Stimulated activated naive CD8-positive, alpha-beta T cell treated with anti-CD3 and anti-CD28 coated beads, Interleukin-15, amount 100 ng/mL, for 72 hours (primary cell): ENCODE results near the gene PHIP.

Experiments
- ATAC-seq: fragments of 150-1000 bp; cut with Tn5 transposase; 2 replicates; pipeline ENCODE4 v1.10.0; 2021; ENCODE audit warnings: mild to moderate bottlenecking, moderate library complexity
- DNase-seq, 2 donors: peaks; one replicate each; pipeline ENCODE4 v3.0.0; 2021 to 2022
- H3K27ac Mint-ChIP-seq, 2 donors: one replicate each; pipeline ENCODE4 v1.8.0; 2022; ENCODE audit warnings: mild to moderate bottlenecking in 2 of 2, mixed read lengths in 2 of 2, moderate library complexity in 2 of 2
- H3K27me3 Mint-ChIP-seq: one replicate; pipeline ENCODE4 v1.8.0; 2022; ENCODE audit warnings: mixed read lengths
- H3K4me1 Mint-ChIP-seq: one replicate; pipeline ENCODE4 v1.8.0; 2022; ENCODE audit warnings: mild to moderate bottlenecking, mixed read lengths
- H3K4me3 Mint-ChIP-seq, 2 donors: one replicate each; pipeline ENCODE4 v1.8.0; 2022; ENCODE audit warnings: mild to moderate bottlenecking in 2 of 2, mixed read lengths in 2 of 2, moderate library complexity in 1 of 2
- H3K9me3 Mint-ChIP-seq, 2 donors: one replicate each; pipeline ENCODE4 v1.8.0; 2022; ENCODE audit warnings: mixed read lengths in 2 of 2

Gene PHIP

DNA sequence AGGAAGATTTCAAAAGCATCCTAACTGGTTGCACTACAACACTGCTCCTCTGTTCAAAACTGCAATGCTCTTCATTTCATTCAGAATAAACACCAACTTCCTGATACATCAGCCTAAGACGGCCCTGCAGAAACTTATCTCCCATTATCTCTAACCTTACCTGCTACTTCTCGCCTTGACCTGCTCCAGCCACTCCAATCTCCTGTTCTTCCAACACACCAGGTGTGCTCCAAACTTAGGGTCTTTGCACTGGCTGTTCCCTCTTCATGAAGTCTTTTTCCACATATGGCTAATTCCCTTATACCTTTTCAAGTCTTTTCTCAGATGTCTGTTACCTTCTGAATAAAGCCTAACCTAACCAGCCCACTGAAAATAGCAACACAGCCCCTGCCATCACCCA, 32.1 kb downstream of the PHIP start:
- DNase-seq (no peak), ATAC-seq (no peak)
- Mint-ChIP-seq H3K9me3 (no peaks in the 10 kb centered on the region), H3K4me1 (peaks cover 26% of the 10 kb centered on the region), H3K27me3 (no peaks in the 10 kb centered on the region), H3K27ac (no peak overlapping the region), H3K4me3 (no peak overlapping the region)

DNA sequence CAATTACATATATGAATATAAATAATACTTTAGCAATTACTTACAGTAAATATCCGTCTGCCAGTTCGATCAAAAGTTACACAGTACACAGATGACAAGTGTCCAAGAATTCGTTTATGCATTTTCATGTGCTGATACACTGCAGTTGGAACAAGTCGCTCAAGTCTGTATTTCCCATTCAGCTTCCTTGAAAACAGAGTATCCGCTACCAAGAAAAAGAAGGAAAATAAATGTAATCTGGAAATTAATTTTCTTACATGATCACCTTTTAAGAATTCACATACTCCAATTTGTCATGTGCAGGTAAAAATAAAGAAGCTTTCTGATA, 35.3 kb downstream of the PHIP start:
- H3K4me3 Mint-ChIP-seq: no peak overlapping the region
- DNase-seq (no peak), ATAC-seq (no peak)
- H3K4me1 Mint-ChIP-seq: peaks cover 43% of the 10 kb centered on the region
- H3K27ac Mint-ChIP-seq: peak overlapping the region in 1 of 2 donors; percentile 61
- H3K27me3 Mint-ChIP-seq: no peaks in the 10 kb centered on the region
- peaks cover 0 to 3% of the 10 kb centered on the region in 2 donors for H3K9me3 Mint-ChIP-seq

DNA sequence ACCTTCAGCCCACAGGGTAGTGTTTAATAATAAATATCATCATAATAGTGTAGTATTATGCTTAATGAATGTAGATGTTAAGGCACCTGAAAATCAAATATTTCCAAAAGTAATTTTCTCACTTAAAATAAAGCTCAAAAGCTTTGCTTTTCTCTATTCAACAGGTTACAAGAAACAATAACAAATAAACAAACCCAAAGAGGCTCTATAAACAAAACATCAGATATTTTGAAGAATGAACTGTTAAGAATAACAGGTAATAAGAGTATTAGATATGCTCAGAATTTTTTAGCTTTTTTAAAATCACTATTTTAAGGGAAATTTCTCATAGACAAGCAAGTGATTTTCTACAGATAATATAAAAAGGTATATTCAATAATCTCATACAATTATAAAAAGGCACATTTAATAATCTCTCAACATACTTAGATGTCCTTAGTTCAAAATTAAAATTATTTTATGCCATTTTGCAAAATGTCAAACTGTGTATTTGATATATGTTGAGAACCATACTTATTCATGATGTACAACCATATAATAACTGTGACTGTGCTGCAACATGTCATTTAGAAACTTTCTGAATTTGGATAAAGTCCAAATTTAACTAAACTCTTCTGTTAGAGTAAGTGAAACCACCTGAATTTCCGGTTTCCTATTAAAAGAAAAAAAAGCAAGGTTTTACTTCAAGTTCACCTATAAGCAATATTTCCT, 35.8 kb downstream of the PHIP start:
- Mint-ChIP-seq H3K27me3 (no peaks in the 10 kb centered on the region), H3K27ac (no peak overlapping the region), H3K9me3 (peaks cover 0 to 3% of the 10 kb centered on the region in 2 donors), H3K4me1 (peaks cover 41% of the 10 kb centered on the region), H3K4me3 (no peak overlapping the region)
- DNase-seq (no peak), ATAC-seq (peak; percentile 61)

DNA sequence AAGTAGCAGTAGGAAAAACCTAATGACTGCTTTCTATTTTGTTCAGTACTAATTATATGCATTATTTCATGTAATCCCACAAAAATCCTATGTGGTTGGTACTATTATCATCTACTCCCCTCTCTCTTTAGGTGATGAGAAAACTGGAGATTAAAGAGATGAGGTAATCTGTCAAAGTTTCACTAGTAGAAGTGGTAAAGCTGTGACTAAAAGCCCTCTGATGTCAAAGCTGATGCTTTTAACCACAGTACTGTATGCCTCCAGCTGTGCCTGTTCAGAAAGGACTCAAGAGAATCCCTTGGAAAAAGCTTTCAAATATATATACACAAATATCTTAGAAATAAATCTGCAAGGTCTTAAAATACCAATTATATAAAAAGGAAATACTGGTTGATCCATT, 38.0 kb downstream of the PHIP start:
- Mint-ChIP-seq H3K4me1 (peaks cover 43% of the 10 kb centered on the region), H3K4me3 (no peak overlapping the region), H3K9me3 (peaks cover 0 to 10% of the 10 kb centered on the region in 2 donors), H3K27ac (no peak overlapping the region), H3K27me3 (no peaks in the 10 kb centered on the region)
- DNase-seq: peak in 1 of 2 donors; percentile 10
- peak; percentile 99 for ATAC-seq

DNA sequence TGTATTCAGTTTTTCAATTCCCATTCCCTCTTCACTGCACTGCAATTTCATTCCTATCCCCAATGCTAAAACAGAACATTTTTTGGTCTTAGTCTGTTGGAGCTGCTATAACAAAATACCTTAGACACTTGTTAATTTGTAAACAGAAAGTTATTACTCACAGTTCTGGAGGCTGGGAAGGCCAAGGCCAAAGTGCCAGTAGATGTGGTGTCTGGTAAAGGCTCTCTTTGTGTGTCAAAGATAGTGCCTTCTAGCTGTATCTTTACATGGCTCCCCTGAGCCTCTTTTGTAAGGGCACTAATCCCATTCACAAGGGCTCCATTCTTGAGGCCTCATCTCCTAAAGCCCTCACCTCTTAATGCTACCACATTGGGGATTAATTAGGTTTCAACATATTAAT, 40.0 kb downstream of the PHIP start:
- no peaks in the 10 kb centered on the region for H3K27me3 Mint-ChIP-seq
- H3K4me3 Mint-ChIP-seq: no peak overlapping the region
- DNase-seq (no peak), ATAC-seq (no peak)
- H3K9me3 Mint-ChIP-seq: peaks cover 0 to 14% of the 10 kb centered on the region in 2 donors
- H3K27ac Mint-ChIP-seq: no peak overlapping the region
- H3K4me1 Mint-ChIP-seq: peaks cover 54% of the 10 kb centered on the region

DNA sequence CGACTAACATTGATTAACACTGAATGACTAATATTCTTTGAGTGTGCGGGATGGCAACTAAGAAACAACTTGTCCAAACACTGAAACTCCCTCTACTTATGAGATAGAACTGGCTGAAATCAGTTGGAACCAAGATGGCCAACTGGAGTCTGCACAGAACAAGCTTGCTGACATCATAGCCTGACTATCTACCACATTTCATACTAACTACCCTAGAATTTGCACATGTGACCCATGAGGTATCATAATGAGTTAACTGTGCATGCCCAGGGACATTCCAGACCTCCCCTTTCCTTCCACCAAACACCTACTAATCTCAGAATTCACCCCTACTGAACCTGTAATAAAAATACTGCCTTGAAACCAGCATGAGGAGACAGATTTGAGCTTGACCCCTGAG, 43.2 kb downstream of the PHIP start:
- Mint-ChIP-seq H3K27ac (peak overlapping the region in 1 of 2 donors; percentile 64), H3K4me3 (peak overlapping the region in 1 of 2 donors; percentile 25), H3K9me3 (peaks cover 0 to 14% of the 10 kb centered on the region in 2 donors), H3K27me3 (no peaks in the 10 kb centered on the region), H3K4me1 (peaks cover 55% of the 10 kb centered on the region)
- ATAC-seq (peak; percentile 100), DNase-seq (peak; percentile 2 to 44)

DNA sequence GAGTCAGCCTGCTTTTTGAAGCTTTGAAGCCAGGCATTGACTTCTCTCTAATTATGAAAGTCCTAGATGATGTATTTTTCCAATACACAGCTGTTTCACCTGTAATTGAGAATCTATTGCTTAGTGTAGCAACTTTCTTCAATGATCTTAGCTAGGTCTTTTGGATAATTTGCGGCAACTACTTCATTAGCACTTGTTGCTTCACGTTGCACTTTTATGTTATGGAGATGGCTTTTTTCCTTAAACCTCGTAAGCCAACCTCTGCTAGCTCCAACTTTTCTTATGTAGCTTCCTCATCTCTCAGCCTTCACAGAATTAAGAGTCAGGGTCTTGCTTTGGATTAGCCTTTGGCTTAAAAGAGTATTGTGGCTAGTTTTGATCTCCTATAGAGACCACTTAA, 44.8 kb downstream of the PHIP start:
- DNase-seq (no peak), ATAC-seq (no peak)
- no peaks in the 10 kb centered on the region for H3K27me3 Mint-ChIP-seq
- no peak overlapping the region for H3K4me3 Mint-ChIP-seq
- H3K27ac Mint-ChIP-seq: no peak overlapping the region
- H3K9me3 Mint-ChIP-seq: peaks cover 0 to 11% of the 10 kb centered on the region in 2 donors
- peaks cover 52% of the 10 kb centered on the region for H3K4me1 Mint-ChIP-seq

DNA sequence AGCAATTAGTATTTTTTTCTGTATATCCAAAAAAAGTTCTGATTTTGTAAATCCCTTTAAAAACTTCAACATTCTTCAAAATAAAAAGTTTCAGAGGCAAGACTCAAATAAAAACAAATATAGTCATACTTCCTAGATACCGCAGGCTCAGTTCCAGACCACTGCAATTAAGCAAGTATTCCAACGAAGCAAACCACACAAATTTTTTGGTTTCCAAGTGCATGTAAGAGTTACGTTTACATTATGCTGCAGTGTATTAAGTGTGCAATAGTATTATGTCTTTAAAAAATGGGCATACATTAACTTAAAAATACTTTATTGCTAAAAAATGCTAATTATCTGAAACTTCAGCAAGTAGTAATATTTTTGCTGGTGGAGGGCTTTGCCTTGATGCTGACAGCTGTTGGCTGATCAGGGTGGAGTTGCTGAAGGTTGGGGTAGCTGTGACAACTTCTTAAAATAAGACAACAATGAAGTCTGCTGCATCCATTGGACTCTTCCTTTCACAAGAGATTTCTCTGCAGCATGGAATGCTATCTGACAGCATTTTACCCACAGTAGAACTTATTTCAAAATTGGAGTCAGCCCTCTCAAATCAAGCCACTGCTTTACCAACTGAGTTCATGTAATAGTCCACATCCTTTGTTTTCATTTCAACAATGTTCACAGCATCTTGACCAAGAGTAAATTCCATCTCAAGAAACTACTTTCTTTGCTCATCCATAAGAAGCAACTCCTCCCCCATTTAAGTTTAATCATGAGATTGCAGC, 46.0 kb downstream of the PHIP start:
- H3K27me3 Mint-ChIP-seq: no peaks in the 10 kb centered on the region
- H3K4me3 Mint-ChIP-seq: no peak overlapping the region
- no peak overlapping the region for H3K27ac Mint-ChIP-seq
- peaks cover 51% of the 10 kb centered on the region for H3K4me1 Mint-ChIP-seq
- DNase-seq (no peak), ATAC-seq (no peak)
- H3K9me3 Mint-ChIP-seq: peaks cover 0 to 11% of the 10 kb centered on the region in 2 donors

DNA sequence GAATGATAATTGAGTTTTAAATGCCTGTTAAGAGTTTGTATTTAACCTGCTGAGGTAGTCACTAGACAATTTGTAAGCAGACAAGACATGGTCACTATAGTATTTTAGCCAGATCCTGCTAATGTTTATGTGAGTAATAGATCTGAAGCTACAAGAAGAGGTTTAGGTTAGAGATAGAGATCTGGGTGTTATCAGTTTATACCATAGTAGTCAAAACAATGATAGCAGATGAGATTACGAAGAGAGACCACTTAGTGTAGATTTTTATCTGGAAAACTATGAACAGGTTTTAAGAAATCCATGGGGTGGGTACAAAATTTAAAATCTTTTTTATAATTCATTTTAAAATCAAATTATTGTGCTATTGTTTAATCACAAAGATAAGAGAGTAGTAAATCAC, 47.5 kb downstream of the PHIP start:
- Mint-ChIP-seq H3K27me3 (no peaks in the 10 kb centered on the region), H3K4me3 (no peak overlapping the region), H3K9me3 (peaks cover 0 to 6% of the 10 kb centered on the region in 2 donors), H3K4me1 (peaks cover 40% of the 10 kb centered on the region), H3K27ac (peak overlapping the region in 1 of 2 donors; percentile 47)
- ATAC-seq (no peak), DNase-seq (no peak)

DNA sequence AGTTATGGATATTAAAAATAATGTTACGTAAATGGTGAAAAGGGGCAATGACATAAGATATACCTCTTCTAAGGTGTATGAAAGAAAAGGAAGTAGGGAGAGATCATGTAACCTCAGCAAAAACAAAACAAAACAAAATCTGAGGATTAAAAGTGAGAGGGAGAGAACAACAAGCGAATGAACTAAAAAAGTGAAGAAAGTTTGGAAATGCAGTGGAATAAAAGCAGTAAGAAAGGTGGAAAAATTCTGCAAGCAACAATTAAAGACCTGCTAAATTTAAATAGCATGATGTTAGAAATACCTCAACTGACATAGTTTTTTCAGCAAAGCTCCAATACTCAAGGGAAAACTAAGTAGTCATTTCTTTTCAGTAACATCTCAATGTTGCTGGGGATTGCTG, 48.0 kb downstream of the PHIP start:
- DNase-seq (no peak), ATAC-seq (no peak)
- peaks cover 0 to 4% of the 10 kb centered on the region in 2 donors for H3K9me3 Mint-ChIP-seq
- no peaks in the 10 kb centered on the region for H3K27me3 Mint-ChIP-seq
- no peak overlapping the region for H3K4me3 Mint-ChIP-seq
- H3K27ac Mint-ChIP-seq: peak overlapping the region in 1 of 2 donors; percentile 72
- H3K4me1 Mint-ChIP-seq: peaks cover 37% of the 10 kb centered on the region

DNA sequence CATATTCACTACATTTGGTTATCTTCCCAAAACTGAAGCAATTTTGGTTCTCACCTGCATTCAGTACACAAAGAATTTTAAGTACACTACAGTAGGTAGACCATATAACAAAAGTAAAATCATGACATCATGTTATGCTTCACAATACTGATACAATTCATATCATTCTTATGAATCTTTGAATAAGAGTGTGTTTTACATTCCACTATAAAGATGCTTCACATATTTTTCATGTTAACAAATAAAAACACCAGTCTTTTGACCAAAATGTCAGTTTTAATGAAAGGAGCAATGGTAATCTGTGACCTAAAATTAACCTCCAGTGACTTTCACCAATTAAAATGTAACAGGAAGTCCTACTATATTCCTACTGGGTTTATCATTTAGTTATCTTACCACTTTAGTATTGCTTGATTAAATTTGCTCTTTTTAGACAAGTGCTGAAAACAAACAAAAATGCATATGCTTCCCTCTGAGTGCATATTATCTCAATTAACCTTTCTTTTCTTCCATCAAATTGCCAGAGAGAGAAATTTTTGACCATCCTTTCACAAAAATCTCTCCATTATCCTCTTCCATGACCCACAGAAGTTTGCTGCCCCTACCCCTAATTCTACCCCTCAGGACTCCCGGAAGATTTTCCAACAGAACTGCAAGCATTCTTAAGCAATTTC, 49.3 kb downstream of the PHIP start:
- Mint-ChIP-seq H3K4me3 (no peak overlapping the region), H3K4me1 (peaks cover 32% of the 10 kb centered on the region), H3K9me3 (no peaks in the 10 kb centered on the region), H3K27me3 (no peaks in the 10 kb centered on the region), H3K27ac (no peak overlapping the region)
- DNase-seq (no peak), ATAC-seq (no peak)

DNA sequence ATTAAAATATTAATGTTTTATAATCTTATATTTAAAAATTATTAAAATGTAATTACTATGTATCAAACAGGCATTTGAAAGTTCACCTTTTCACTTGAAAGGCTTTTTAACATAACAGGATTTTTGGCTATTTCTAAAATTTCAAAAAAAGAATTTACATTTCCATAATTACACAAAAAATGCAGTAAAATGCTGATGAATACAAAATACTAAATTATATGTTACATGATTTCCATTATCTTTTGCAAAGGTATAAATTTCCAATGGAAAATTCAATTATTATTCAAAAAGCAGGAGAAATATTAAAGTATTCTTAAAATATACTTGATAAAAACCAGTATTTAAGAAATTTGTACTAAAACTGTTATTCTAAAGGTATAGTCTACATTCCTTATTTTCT, 66.1 kb downstream of the PHIP start:
- H3K4me3 Mint-ChIP-seq: no peak overlapping the region
- H3K4me1 Mint-ChIP-seq: peaks cover 5% of the 10 kb centered on the region
- H3K27me3 Mint-ChIP-seq: no peaks in the 10 kb centered on the region
- no peak overlapping the region for H3K27ac Mint-ChIP-seq
- DNase-seq (no peak), ATAC-seq (no peak)
- H3K9me3 Mint-ChIP-seq: no peaks in the 10 kb centered on the region

DNA sequence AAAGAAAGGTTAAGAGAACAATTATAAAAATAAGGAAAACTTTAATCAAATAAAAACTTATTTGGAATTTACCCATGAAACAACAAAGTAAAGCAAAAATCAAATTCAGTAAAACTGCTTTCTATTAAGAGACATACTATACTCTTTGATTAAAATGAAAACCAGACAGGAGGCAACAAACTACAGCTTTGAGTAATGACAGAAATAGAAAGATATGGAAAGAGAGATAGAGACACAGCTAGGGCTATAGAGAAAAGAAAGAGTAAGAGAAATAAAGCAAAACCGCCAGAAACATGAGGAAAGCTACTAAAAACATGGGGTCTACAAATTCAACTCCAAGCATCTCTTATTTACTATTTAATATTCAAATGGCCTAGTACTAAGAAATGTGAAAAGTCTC, 67.6 kb downstream of the PHIP start:
- DNase-seq (no peak), ATAC-seq (no peak)
- H3K27ac Mint-ChIP-seq: no peak overlapping the region
- H3K4me3 Mint-ChIP-seq: no peak overlapping the region
- peaks cover 5% of the 10 kb centered on the region for H3K4me1 Mint-ChIP-seq
- no peaks in the 10 kb centered on the region for H3K9me3 Mint-ChIP-seq
- H3K27me3 Mint-ChIP-seq: no peaks in the 10 kb centered on the region

DNA sequence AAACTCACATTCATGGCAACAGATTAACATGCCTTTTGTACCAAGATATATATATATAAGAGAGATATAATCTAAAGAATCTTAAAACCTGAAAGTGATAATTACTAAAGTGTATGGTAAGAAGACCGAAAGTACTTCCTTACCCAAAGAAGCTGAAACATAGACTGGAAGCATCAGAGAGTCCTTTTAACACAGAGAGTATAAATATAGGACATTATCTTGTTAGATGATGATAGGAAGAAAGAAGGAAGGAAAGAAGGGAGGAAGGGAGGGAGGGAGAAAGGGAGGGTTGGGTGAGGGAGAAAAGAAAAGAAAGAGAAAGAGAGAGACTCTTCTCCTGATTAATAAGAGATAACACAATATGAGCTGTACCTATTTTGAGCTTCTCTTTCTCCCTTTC, 68.2 kb downstream of the PHIP start:
- no peak for DNase-seq
- no peak overlapping the region for H3K27ac Mint-ChIP-seq
- H3K27me3 Mint-ChIP-seq: no peaks in the 10 kb centered on the region
- no peak overlapping the region for H3K4me3 Mint-ChIP-seq
- H3K4me1 Mint-ChIP-seq: peaks cover 5% of the 10 kb centered on the region
- H3K9me3 Mint-ChIP-seq: no peaks in the 10 kb centered on the region
- ATAC-seq: no peak

DNA sequence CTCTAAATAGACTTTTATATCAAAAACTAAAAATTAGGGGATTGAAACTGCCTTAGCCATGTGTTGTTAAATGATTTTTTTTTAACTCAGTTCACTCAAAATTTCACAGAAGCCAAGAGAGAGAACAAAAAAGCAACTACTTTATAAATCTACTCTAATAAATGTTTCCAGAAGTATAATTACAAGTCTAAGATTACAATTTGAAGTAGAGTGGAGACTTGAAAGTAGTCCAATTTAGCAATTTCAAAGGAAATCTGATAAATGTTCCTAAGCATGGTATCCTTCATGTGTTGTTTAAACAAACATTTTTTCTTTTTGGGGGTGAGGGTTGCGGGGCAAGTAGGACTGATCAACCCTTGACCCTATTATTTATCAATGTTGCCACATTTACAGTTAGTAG, 72.6 kb downstream of the PHIP start:
- Mint-ChIP-seq H3K27ac (no peak overlapping the region), H3K9me3 (no peaks in the 10 kb centered on the region), H3K4me1 (no peaks in the 10 kb centered on the region), H3K4me3 (no peak overlapping the region), H3K27me3 (no peaks in the 10 kb centered on the region)
- DNase-seq (no peak), ATAC-seq (no peak)

DNA sequence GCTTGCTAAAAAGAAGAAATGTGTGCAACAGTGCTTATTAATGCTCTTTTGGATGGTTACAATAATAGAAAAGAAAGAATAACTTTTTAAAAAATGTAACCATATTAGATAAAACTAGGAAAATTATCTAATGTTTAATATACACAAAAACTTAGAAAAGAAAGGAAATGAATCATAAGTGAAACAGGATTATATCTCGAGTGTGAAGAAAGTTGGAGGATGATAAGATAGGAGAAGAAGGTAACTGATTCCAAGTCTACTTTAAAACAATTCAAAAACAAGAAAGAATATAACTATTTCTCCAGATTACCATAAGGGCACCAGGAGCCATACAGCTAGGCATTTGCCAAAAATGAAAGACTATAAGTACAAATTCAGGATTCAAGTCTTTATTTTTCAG, 73.0 kb downstream of the PHIP start:
- Mint-ChIP-seq H3K9me3 (no peaks in the 10 kb centered on the region), H3K27me3 (no peaks in the 10 kb centered on the region), H3K4me3 (no peak overlapping the region), H3K4me1 (no peaks in the 10 kb centered on the region), H3K27ac (peak overlapping the region in 1 of 2 donors; percentile 33)
- no peak for DNase-seq
- ATAC-seq: no peak
